WTC11 (cell line): ENCODE results near the gene VPS52. TPM values are rescaled to one million over a fixed set of nuclear protein-coding genes. Genes with fewer than 3 reads are reported as not detected.

Source experiments
- ARID4B ChIP-seq: sonication (generic); formaldehyde crosslinking; IDR thresholded peaks from 2 replicates; pipeline ENCODE4 v1.8.0; 2023; ENCODE audit warnings: missing genetic modification reagents, mild to moderate bottlenecking, borderline replicate concordance
- ATF2 ChIP-seq: sonication (generic); formaldehyde crosslinking; IDR thresholded peaks from 2 replicates; pipeline ENCODE4 v1.8.1; 2022; ENCODE audit warnings: low read depth, missing genetic modification reagents, borderline replicate concordance
- ATF6 ChIP-seq: sonication (generic); formaldehyde crosslinking; IDR thresholded peaks from 2 replicates; pipeline ENCODE4 v1.8.1; 2023; ENCODE audit warnings: mild to moderate bottlenecking, missing genetic modification reagents
- CDX4 ChIP-seq: fragments of 250-450 bp; sonication (Bioruptor Pico); IDR thresholded peaks from 2 replicates; pipeline ENCODE4 v1.9.0; 2021; ENCODE audit warnings: moderate library complexity, mild to moderate bottlenecking, inconsistent platforms, borderline replicate concordance
- ESRRA ChIP-seq: sonication (generic); formaldehyde crosslinking; IDR thresholded peaks from 2 replicates; pipeline ENCODE4 v1.8.1; 2022; ENCODE audit warnings: mild to moderate bottlenecking, missing genetic modification reagents, borderline replicate concordance
- ETV6 ChIP-seq: sonication (generic); formaldehyde crosslinking; IDR thresholded peaks from 2 replicates; pipeline ENCODE4 v1.8.1; 2022; ENCODE audit warnings: mild to moderate bottlenecking, missing genetic modification reagents
- FOXJ3 ChIP-seq: sonication (generic); formaldehyde crosslinking; IDR thresholded peaks from 2 replicates; pipeline ENCODE4 v1.9.0; 2021; ENCODE audit warnings: missing genetic modification reagents, mild to moderate bottlenecking, borderline replicate concordance
- GRHL2 ChIP-seq: fragments of 250-450 bp; sonication (Bioruptor Pico); IDR thresholded peaks from 2 replicates; pipeline ENCODE4 v1.8.0; 2022; ENCODE audit warnings: mild to moderate bottlenecking, moderate library complexity; ENCODE audit not compliant: insufficient replicate concordance, severe bottlenecking
- NR2C2 ChIP-seq: sonication (generic); formaldehyde crosslinking; IDR thresholded peaks from 2 replicates; pipeline ENCODE4 v1.8.0; 2022; ENCODE audit warnings: mild to moderate bottlenecking, missing genetic modification reagents
- NR3C1 ChIP-seq: sonication (generic); formaldehyde crosslinking; conservative IDR thresholded peaks from 2 replicates; pipeline ENCODE4 v1.8.1; 2023; ENCODE audit warnings: low read depth, mild to moderate bottlenecking, missing genetic modification reagents
- PREB ChIP-seq: sonication (generic); formaldehyde crosslinking; IDR thresholded peaks from 2 replicates; pipeline ENCODE4 v1.8.1; 2022; ENCODE audit warnings: mild to moderate bottlenecking, missing genetic modification reagents, moderate library complexity, borderline replicate concordance
- PRRX2 ChIP-seq: fragments of 250-450 bp; sonication (Bioruptor Pico); IDR thresholded peaks from 2 replicates; pipeline ENCODE4 v1.8.0; 2021; ENCODE audit warnings: mild to moderate bottlenecking
- RELA ChIP-seq: sonication (generic); formaldehyde crosslinking; IDR thresholded peaks from 2 replicates; pipeline ENCODE4 v1.8.1; 2022; ENCODE audit warnings: missing genetic modification reagents, mild to moderate bottlenecking, borderline replicate concordance
- SMAD4 ChIP-seq: sonication (generic); formaldehyde crosslinking; IDR thresholded peaks from 2 replicates; pipeline ENCODE4 v1.8.0; 2022; ENCODE audit warnings: mild to moderate bottlenecking, missing genetic modification reagents
- TCF7 ChIP-seq: sonication (generic); formaldehyde crosslinking; IDR thresholded peaks from 2 replicates; pipeline ENCODE4 v1.8.0; 2022; ENCODE audit warnings: mild to moderate bottlenecking, low read depth, missing genetic modification reagents, moderate library complexity
- ZNF138 ChIP-seq: sonication (generic); formaldehyde crosslinking; conservative IDR thresholded peaks from 2 replicates; pipeline ENCODE4 v1.8.1; 2022; ENCODE audit warnings: mild to moderate bottlenecking, moderate library complexity, missing genetic modification reagents
- ZNF281 ChIP-seq: sonication (generic); formaldehyde crosslinking; IDR thresholded peaks from 2 replicates; pipeline ENCODE4 v1.8.0; 2023; ENCODE audit warnings: mild to moderate bottlenecking, missing genetic modification reagents
- ZNF416 ChIP-seq: fragments of 250-450 bp; sonication (Bioruptor Pico); IDR thresholded peaks from 2 replicates; pipeline ENCODE4 v1.9.0; 2021; ENCODE audit warnings: mild to moderate bottlenecking, inconsistent platforms
- ZNF512 ChIP-seq: sonication (generic); formaldehyde crosslinking; IDR thresholded peaks from 2 replicates; pipeline ENCODE4 v1.8.1; 2022; ENCODE audit warnings: missing genetic modification reagents, borderline replicate concordance
- ZNF671 ChIP-seq: fragments of 250-450 bp; sonication (Bioruptor Pico); IDR thresholded peaks from 2 replicates; pipeline ENCODE4 v1.8.0; 2021; ENCODE audit warnings: mild to moderate bottlenecking
- total RNA-seq: library from RNA; stranded (reverse); gene quantifications from 3 replicates; pipeline ENCODE4 v1.2.3, GENCODE V29; 2021

Gene VPS52
- total RNA-seq, 1 experiment from 2014 or later: 46.8 TPM

GRCh38 chr6:33276864-33277662 is 5.4 kb upstream of the VPS52 start, which contains the start of gene B3GALT4 (continued):
- TF ChIP-seq ZNF671 (CRISPR knock-in tag) (peak; percentile 98), ETV6 (CRISPR knock-in tag) (peak; percentile 86), ZNF512 (CRISPR knock-in tag) (no peak), CDX4 (CRISPR knock-in tag) (no peak), ARID4B (0 out of 2 replicates have a peak, but pooled peaks have one; percentile 53), ATF2 (no peak), RELA (peak; percentile 95), GRHL2 (CRISPR knock-in tag) (no peak), PREB (0 out of 2 replicates have a peak, but pooled peaks have one; percentile 50), ZNF138 (CRISPR knock-in tag) (no peak), PRRX2 (CRISPR knock-in tag) (peak; percentile 99), ATF6 (CRISPR knock-in tag) (no peak), NR3C1 (CRISPR knock-in tag) (no peak), ESRRA (peak; percentile 95), ZNF416 (CRISPR knock-in tag) (peak; percentile 99), FOXJ3 (CRISPR knock-in tag) (no peak), NR2C2 (no peak; the same call in 1 of the 2 replicates), SMAD4 (CRISPR knock-in tag) (no peak), ZNF281 (CRISPR knock-in tag) (peak; percentile 90), TCF7 (CRISPR knock-in tag) (peak; percentile 28; the same call in 1 of the 2 replicates)
